Renal cortex interstitium (tissue), 15 donors: ENCODE measurements around the gene DDX46. TPM values are rescaled to one million over a fixed set of nuclear protein-coding genes. Genes with fewer than 3 reads are reported as not detected.
"Not testable (repeated sequence)": the region's sequence is repeated elsewhere in the genome, so short reads cannot be mapped to it uniquely, and the experiment has no call there.

Experiments used
- DNase-seq, 11 donors: peaks; one replicate each; pipeline ENCODE4 v3.0.0-alpha.2; 2013; ENCODE audit warnings: low read depth in 9 of 11, low spot score in 4 of 11; ENCODE audit errors: extremely low read depth in 1 of 11
- long read RNA-seq, 16 experiments: transcript quantifications; one replicate each; lab custom pipeline, GENCODE V29; 2026
- polyA plus RNA-seq, 3 donors: library from polyadenylated mRNA; unstranded; fragments of 120-200 nt; gene quantifications; one replicate each; pipeline ENCODE4 v1.2.1, GENCODE V29; 2013; ENCODE audit not compliant: insufficient read length in 3 of 3

DDX46 gene
- 10 to 100 TPM; 76.6 to 95.7 (median 89.7) TPM for polyA plus RNA-seq
- long read RNA-seq, donor 1, partial matches to known transcripts: 50 of 51 reads
- long read RNA-seq, donor 1, other reads (novel, unspliced or antisense): 0 of 51 reads
- long read RNA-seq, donor 2, partial matches to known transcripts: 43 of 44 reads
- long read RNA-seq, donor 2, other reads (novel, unspliced or antisense): 0 of 44 reads
- long read RNA-seq, donor 3, partial matches to known transcripts: 129 of 131 reads
- long read RNA-seq, donor 3, other reads (novel, unspliced or antisense): 0 of 131 reads
- long read RNA-seq, donor 4, partial matches to known transcripts: 111 of 113 reads
- long read RNA-seq, donor 4, other reads (novel, unspliced or antisense): 0 of 113 reads
- long read RNA-seq, donor 5: 0 reads
- long read RNA-seq, donor 6, partial matches to known transcripts: 144 of 144 reads
- long read RNA-seq, donor 6, other reads (novel, unspliced or antisense): 0 of 144 reads
- long read RNA-seq, donor 7, partial matches to known transcripts: 124 of 125 reads
- long read RNA-seq, donor 7, other reads (novel, unspliced or antisense): 0 of 125 reads
- long read RNA-seq, donor 8: 0 reads
- long read RNA-seq, donor 9, partial matches to known transcripts: 78 of 81 reads
- long read RNA-seq, donor 9, other reads (novel, unspliced or antisense): 0 of 81 reads
- long read RNA-seq, donor 10, partial matches to known transcripts: 118 of 120 reads
- long read RNA-seq, donor 10, other reads (novel, unspliced or antisense): 0 of 120 reads
- long read RNA-seq, donor 11, partial matches to known transcripts: 72 of 75 reads
- long read RNA-seq, donor 11, other reads (novel, unspliced or antisense): 0 of 75 reads
- long read RNA-seq, donor 12, partial matches to known transcripts: 42 of 43 reads
- long read RNA-seq, donor 12, other reads (novel, unspliced or antisense): 0 of 43 reads
- long read RNA-seq, donor 13: 0 reads
- long read RNA-seq, donor 14, partial matches to known transcripts: 75 of 75 reads
- long read RNA-seq, donor 14, other reads (novel, unspliced or antisense): 0 of 75 reads
- long read RNA-seq, donor 15, partial matches to known transcripts: 58 of 59 reads
- long read RNA-seq, donor 15, other reads (novel, unspliced or antisense): 0 of 59 reads
- long read RNA-seq, donor 16, partial matches to known transcripts: 371 of 382 reads
- long read RNA-seq, donor 16, other reads (novel, unspliced or antisense): 7 of 382 reads

- peak; percentile 73 to 91 (median 90) for DNase-seq
These were observed at the start of gene DDX46 for GRCh38 chr5:134758504-134759341. DDX46 (plus strand) TSS chr5:134758779; CDS start chr5:134758939, 160 bp downstream.

GRCh38 chr5:134714120-134714519, 44.5 kb upstream of the DDX46 start:
- no peak for DNase-seq

- no peak for DNase-seq
These were observed 44.0 kb upstream of the DDX46 start for GRCh38 chr5:134714541-134714940.

- not testable (repeated sequence) for DNase-seq
These were observed 43.1 kb upstream of the DDX46 start for GRCh38 chr5:134715466-134715865.

- no peak for DNase-seq
These were observed 33.7 kb upstream of the DDX46 start for GRCh38 chr5:134724872-134725271.

- DNase-seq: no peak
These were observed 25.8 kb upstream of the DDX46 start for GRCh38 chr5:134732819-134733218.

GRCh38 chr5:134735243-134735642, 23.3 kb upstream of the DDX46 start:
- DNase-seq: no peak

- DNase-seq: peak in 1 of 11 donors; percentile 8
These were observed 22.3 kb upstream of the DDX46 start for GRCh38 chr5:134736173-134736812.

GRCh38 chr5:134738133-134738962, 20.2 kb upstream of the DDX46 start, which contains the start of gene CAMLG:
CAMLG (plus strand) TSS chr5:134738548; CDS start chr5:134738621, 73 bp downstream.
- peak; percentile 95 to 99 (median 97) for DNase-seq

GRCh38 chr5:134738963-134739661, 19.5 kb upstream of the DDX46 start:
- peak in 8 of 11 donors; percentile 28 to 54 (median 38) for DNase-seq

- DNase-seq: no peak
These were observed 17.5 kb upstream of the DDX46 start for GRCh38 chr5:134741052-134741451.

GRCh38 chr5:134742134-134742533, 16.4 kb upstream of the DDX46 start:
- no peak for DNase-seq

GRCh38 chr5:134749415-134749814, 9.2 kb upstream of the DDX46 start:
- no peak for DNase-seq

GRCh38 chr5:134758176-134758503, 439 bp upstream of the DDX46 start:
- no peak for DNase-seq

- not testable (repeated sequence) for DNase-seq
These were observed 9.1 kb downstream of the DDX46 start for GRCh38 chr5:134767528-134768291.

GRCh38 chr5:134769206-134769605, 10.6 kb downstream of the DDX46 start:
- DNase-seq: no peak
